ENCODE data around the gene FLCN.
"Not testable (repeated sequence)": the region's sequence is repeated elsewhere in the genome, so short reads cannot be mapped to it uniquely, and the experiment has no call there.

The FLCN gene

GRCh38 chr17:17237026-17237799 lies at the start of gene FLCN:
TSS of gene FLCN (minus strand) at chr17:17237168. CDS start at chr17:17228137, 9,031 bp downstream.
- peak; percentile 95 to 97 (median 97) for DNase-seq

GRCh38 chr17:17285951-17286350 lies 49.0 kb upstream of the FLCN start:
- DNase-seq: no peak

GRCh38 chr17:17280613-17281549 lies 43.9 kb upstream of the FLCN start, which contains the start of gene COPS3:
TSS of gene COPS3 (minus strand) at chr17:17281246. CDS start at chr17:17281186, 60 bp downstream.
- DNase-seq: peak; percentile 97 to 99 (median 97)

- peak in 2 of 3 donors; percentile 22 to 24 for DNase-seq
These were observed 42.3 kb upstream of the FLCN start for GRCh38 chr17:17279316-17279715.

- DNase-seq: not testable (repeated sequence)
These were observed 40.5 kb upstream of the FLCN start for GRCh38 chr17:17277431-17277830.

GRCh38 chr17:17275971-17276370 lies 39.0 kb upstream of the FLCN start:
- peak; percentile 67 to 78 (median 74) for DNase-seq

GRCh38 chr17:17269926-17270773 lies 33.2 kb upstream of the FLCN start:
- DNase-seq: peak; percentile 17 to 19 (median 18)

- no peak for DNase-seq
These were observed 27.5 kb upstream of the FLCN start for GRCh38 chr17:17264430-17264829.

- DNase-seq: no peak
These were observed 22.0 kb upstream of the FLCN start for GRCh38 chr17:17258998-17259397.

- DNase-seq: no peak
These were observed 21.0 kb upstream of the FLCN start for GRCh38 chr17:17258011-17258410.

GRCh38 chr17:17256316-17256715 lies 19.3 kb upstream of the FLCN start:
- DNase-seq: no peak

GRCh38 chr17:17255689-17256088 lies 18.7 kb upstream of the FLCN start:
- not testable (repeated sequence) for DNase-seq

GRCh38 chr17:17254036-17254435 lies 17.1 kb upstream of the FLCN start:
- DNase-seq: peak; percentile 82 to 86 (median 85)

GRCh38 chr17:17253406-17253805 lies 16.4 kb upstream of the FLCN start:
- peak in 1 of 3 donors; percentile 20 for DNase-seq

GRCh38 chr17:17252149-17252661 lies 15.2 kb upstream of the FLCN start:
- no peak for DNase-seq

GRCh38 chr17:17246879-17247278 lies 9.9 kb upstream of the FLCN start:
- DNase-seq: no peak

- DNase-seq: no peak
These were observed 6.2 kb upstream of the FLCN start for GRCh38 chr17:17243163-17243562.

GRCh38 chr17:17242246-17242645 lies 5.3 kb upstream of the FLCN start:
- DNase-seq: no peak

GRCh38 chr17:17241656-17242055 lies 4.7 kb upstream of the FLCN start:
- no peak for DNase-seq

- DNase-seq: no peak
These were observed 2.9 kb upstream of the FLCN start for GRCh38 chr17:17239832-17240231.

- DNase-seq: peak; percentile 15 to 29 (median 27)
These were observed 508 bp downstream of the FLCN start for GRCh38 chr17:17236295-17237025.
